Measurements from ENCODE around the gene NOP9.

DNA sequence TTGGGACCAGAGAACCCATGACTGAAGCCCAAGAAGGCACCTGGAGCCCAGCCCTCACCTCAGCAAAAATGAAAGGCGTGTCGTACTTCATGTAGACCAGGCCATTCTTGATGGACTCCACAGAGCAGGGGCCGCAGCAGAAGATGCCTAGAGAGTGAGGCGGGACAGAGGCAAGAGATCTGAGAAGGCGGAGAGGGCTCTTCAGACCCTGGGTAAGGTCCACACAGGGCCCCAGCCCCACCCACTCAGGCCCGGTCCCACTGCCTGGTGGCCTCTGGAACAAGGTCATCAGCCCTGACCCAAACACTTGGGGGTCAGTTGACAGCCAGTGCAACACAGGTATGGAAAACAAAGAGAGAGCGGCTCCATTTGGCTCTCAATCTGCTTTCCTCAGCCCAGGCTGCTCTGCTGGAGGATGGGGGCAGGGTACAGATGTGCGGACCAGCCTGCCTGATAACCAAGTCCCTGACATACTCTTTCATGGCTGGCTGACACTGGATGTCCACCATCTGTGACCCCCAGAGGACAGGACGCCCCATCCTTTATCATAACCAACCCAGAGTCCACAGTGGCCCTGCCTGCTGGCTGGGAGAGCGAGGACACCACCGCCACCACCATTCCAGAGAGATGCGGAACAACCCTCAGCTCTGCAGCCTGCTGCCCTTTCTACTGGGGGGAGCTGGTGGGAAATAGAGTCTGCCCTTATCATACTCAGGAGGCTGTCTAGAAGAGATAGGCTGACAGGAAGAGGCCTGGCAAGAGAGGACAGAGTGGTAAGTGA lies 43.5 kb upstream of the NOP9 start:
- TF ChIP-seq YY1 (IDR thresholded peaks at IDR 0.05; ENCODE audit: insufficient read depth, insufficient read length) (no peak), ZNF274 (IDR thresholded peaks at IDR 0.05; ENCODE audit: low read depth, low read length) (no peak)

Data from NT2/D1 (cell line).